HepG2 (cell line): ENCODE results near the gene NTMT1.
"Not testable (repeated sequence)": the region's sequence is repeated elsewhere in the genome, so short reads cannot be mapped to it uniquely, and the experiment has no call there.

Source experiments
- ARNTL ChIP-seq: sonication (generic); formaldehyde crosslinking; IDR thresholded peaks from 2 replicates; pipeline ENCODE4 v1.4.0; 2020; ENCODE audit warnings: mild to moderate bottlenecking, missing genetic modification reagents
- ELF4 ChIP-seq: sonication (generic); formaldehyde crosslinking; IDR thresholded peaks from 2 replicates; pipeline ENCODE4 v1.5.0; 2020; ENCODE audit warnings: missing genetic modification reagents, mild to moderate bottlenecking, moderate library complexity, borderline replicate concordance
- MAZ ChIP-seq, 2 experiments: sonication (generic) in 1 of 2; formaldehyde crosslinking in 1 of 2; IDR thresholded peaks; 2 replicates each; pipeline versions ENCODE4 v1.5.0 to v1.6.1; 2012 to 2020; ENCODE audit warnings: low read depth in 2 of 2, mild to moderate bottlenecking in 2 of 2, borderline replicate concordance in 1 of 2, improper control_type of control experiment in 1 of 2, low read length in 1 of 2, missing genetic modification reagents in 1 of 2, moderate library complexity in 1 of 2
- PHF20 ChIP-seq: sonication (generic); formaldehyde crosslinking; IDR thresholded peaks from 2 replicates; pipeline ENCODE4 v1.5.0; 2020; ENCODE audit warnings: mild to moderate bottlenecking, missing genetic modification reagents
- POLR2AphosphoS5 ChIP-seq: IDR thresholded peaks from 2 replicates; pipeline ENCODE4 v1.6.1; 2012; ENCODE audit warnings: low read depth, low read length
- RAD51 ChIP-seq: fragments of 450-650 bp; IDR thresholded peaks from 2 replicates; pipeline ENCODE4 v1.6.1; 2016; ENCODE audit warnings: borderline replicate concordance
- ZFP41 ChIP-seq: sonication (generic); formaldehyde crosslinking; IDR thresholded peaks from 2 replicates; pipeline ENCODE4 v1.4.0; 2020; ENCODE audit warnings: mild to moderate bottlenecking, missing genetic modification reagents, borderline replicate concordance
- ZNF792 ChIP-seq: IDR thresholded peaks from 2 replicates; pipeline ENCODE4 v1.6.1; 2016
- TF ChIP-seq, protein P1 (sequence below): sonication (generic); formaldehyde crosslinking; IDR thresholded peaks from 2 replicates; pipeline ENCODE4 v1.5.0; 2020; ENCODE audit warnings: missing genetic modification reagents
- TF ChIP-seq, protein P2 (sequence below), 2 experiments: IDR thresholded peaks; 2 replicates each; pipeline ENCODE4 v1.6.1; 2011 to 2012; ENCODE audit warnings: low read length in 2 of 2, borderline replicate concordance in 1 of 2, low read depth in 1 of 2, mild to moderate bottlenecking in 1 of 2, moderate library complexity in 1 of 2
- TF ChIP-seq, protein P3 (sequence below): IDR thresholded peaks from 2 replicates; pipeline ENCODE4 v1.6.1; 2012; ENCODE audit warnings: low read depth, low read length, improper control_type of control experiment
- TF ChIP-seq, protein P4 (sequence below): sonication (generic); formaldehyde crosslinking; IDR thresholded peaks from 2 replicates; pipeline ENCODE4 v1.5.0; 2020; ENCODE audit warnings: missing genetic modification reagents
- TF ChIP-seq, protein P5 (sequence below): sonication (generic); formaldehyde crosslinking; IDR thresholded peaks from 2 replicates; pipeline ENCODE4 v1.5.0; 2020; ENCODE audit warnings: mild to moderate bottlenecking, missing genetic modification reagents, moderate library complexity

DNA sequence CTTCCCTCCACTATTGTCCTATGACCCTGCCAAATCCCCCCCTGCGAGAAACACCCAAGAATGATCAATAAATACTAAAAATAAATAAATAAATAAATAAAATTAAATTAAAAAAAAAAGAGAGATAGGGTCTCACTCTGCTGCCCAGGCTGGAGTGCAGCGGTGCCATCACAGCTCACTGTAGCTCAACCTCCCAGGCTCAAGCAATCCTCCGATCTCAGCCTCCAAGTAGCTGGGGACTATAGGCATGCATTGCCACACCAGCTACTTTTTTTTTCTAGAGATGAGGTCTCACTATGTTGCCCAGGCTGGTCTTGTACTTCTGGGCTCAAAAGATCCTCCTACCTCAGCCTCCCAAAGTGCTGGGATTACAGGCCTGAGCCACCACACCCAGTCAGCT lies 36.3 kb downstream of the NTMT1 start:
- not testable (repeated sequence) for TF ChIP-seq MAZ (IDR thresholded peaks at IDR 0.05; ENCODE audit: borderline replicate concordance, low read depth, low read length); MAZ (CRISPR knock-in tag; IDR thresholded peaks at IDR 0.05; ENCODE audit: low read depth); ZNF792 (CRISPR knock-in tag); ZFP41 (CRISPR knock-in tag); POLR2AphosphoS5; ARNTL (CRISPR knock-in tag); PHF20 (CRISPR knock-in tag); RAD51; ELF4 (CRISPR knock-in tag)
- TF ChIP-seq, protein P1, sequence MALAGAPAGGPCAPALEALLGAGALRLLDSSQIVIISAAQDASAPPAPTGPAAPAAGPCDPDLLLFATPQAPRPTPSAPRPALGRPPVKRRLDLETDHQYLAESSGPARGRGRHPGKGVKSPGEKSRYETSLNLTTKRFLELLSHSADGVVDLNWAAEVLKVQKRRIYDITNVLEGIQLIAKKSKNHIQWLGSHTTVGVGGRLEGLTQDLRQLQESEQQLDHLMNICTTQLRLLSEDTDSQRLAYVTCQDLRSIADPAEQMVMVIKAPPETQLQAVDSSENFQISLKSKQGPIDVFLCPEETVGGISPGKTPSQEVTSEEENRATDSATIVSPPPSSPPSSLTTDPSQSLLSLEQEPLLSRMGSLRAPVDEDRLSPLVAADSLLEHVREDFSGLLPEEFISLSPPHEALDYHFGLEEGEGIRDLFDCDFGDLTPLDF (CRISPR knock-in tag) = not testable (repeated sequence)
- TF ChIP-seq, protein P2, sequence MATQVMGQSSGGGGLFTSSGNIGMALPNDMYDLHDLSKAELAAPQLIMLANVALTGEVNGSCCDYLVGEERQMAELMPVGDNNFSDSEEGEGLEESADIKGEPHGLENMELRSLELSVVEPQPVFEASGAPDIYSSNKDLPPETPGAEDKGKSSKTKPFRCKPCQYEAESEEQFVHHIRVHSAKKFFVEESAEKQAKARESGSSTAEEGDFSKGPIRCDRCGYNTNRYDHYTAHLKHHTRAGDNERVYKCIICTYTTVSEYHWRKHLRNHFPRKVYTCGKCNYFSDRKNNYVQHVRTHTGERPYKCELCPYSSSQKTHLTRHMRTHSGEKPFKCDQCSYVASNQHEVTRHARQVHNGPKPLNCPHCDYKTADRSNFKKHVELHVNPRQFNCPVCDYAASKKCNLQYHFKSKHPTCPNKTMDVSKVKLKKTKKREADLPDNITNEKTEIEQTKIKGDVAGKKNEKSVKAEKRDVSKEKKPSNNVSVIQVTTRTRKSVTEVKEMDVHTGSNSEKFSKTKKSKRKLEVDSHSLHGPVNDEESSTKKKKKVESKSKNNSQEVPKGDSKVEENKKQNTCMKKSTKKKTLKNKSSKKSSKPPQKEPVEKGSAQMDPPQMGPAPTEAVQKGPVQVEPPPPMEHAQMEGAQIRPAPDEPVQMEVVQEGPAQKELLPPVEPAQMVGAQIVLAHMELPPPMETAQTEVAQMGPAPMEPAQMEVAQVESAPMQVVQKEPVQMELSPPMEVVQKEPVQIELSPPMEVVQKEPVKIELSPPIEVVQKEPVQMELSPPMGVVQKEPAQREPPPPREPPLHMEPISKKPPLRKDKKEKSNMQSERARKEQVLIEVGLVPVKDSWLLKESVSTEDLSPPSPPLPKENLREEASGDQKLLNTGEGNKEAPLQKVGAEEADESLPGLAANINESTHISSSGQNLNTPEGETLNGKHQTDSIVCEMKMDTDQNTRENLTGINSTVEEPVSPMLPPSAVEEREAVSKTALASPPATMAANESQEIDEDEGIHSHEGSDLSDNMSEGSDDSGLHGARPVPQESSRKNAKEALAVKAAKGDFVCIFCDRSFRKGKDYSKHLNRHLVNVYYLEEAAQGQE (IDR thresholded peaks at IDR 0.05; ENCODE audit: borderline replicate concordance in 1 of 2, low read depth in 1 of 2, low read length in 2 of 2) = not testable (repeated sequence)
- TF ChIP-seq, protein P3, sequence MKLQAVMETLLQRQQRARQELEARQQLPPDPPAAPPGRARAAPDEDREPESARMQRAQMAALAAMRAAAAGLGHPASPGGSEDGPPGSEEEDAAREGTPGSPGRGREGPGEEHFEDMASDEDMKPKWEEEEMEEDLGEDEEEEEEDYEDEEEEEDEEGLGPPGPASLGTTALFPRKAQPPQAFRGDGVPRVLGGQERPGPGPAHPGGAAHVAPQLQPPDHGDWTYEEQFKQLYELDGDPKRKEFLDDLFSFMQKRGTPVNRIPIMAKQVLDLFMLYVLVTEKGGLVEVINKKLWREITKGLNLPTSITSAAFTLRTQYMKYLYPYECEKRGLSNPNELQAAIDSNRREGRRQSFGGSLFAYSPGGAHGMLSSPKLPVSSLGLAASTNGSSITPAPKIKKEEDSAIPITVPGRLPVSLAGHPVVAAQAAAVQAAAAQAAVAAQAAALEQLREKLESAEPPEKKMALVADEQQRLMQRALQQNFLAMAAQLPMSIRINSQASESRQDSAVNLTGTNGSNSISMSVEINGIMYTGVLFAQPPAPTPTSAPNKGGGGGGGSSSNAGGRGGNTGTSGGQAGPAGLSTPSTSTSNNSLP = not testable (repeated sequence)
- TF ChIP-seq, protein P4, sequence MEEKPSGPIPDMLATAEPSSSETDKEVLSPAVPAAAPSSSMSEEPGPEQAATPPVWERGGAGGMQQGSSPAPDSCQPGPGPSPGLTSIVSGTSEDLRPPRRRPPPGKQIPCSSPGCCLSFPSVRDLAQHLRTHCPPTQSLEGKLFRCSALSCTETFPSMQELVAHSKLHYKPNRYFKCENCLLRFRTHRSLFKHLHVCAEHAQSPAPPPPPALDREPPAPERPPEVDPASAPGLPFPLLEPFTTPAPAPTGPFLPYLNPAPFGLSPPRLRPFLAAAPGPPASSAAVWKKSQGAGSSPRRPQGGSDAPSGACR (CRISPR knock-in tag) = not testable (repeated sequence)
- TF ChIP-seq, protein P5, sequence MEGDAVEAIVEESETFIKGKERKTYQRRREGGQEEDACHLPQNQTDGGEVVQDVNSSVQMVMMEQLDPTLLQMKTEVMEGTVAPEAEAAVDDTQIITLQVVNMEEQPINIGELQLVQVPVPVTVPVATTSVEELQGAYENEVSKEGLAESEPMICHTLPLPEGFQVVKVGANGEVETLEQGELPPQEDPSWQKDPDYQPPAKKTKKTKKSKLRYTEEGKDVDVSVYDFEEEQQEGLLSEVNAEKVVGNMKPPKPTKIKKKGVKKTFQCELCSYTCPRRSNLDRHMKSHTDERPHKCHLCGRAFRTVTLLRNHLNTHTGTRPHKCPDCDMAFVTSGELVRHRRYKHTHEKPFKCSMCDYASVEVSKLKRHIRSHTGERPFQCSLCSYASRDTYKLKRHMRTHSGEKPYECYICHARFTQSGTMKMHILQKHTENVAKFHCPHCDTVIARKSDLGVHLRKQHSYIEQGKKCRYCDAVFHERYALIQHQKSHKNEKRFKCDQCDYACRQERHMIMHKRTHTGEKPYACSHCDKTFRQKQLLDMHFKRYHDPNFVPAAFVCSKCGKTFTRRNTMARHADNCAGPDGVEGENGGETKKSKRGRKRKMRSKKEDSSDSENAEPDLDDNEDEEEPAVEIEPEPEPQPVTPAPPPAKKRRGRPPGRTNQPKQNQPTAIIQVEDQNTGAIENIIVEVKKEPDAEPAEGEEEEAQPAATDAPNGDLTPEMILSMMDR = not testable (repeated sequence)
